Measurements from ENCODE around the gene CPNE5.

CPNE5 gene

GRCh38 chr6:36862164-36862847 lies 23.1 kb upstream of the CPNE5 start:
- intact Hi-C loops (cut with DNase I), result no loop called here
- peak in 1 of 42 donors; percentile 27 for DNase-seq

GRCh38 chr6:36860126-36860525 lies 20.9 kb upstream of the CPNE5 start:
- intact Hi-C loops (cut with DNase I), result no loop called here
- peak in 1 of 42 donors; percentile 4 for DNase-seq

GRCh38 chr6:36858407-36858981 lies 19.2 kb upstream of the CPNE5 start:
- intact Hi-C loops (cut with DNase I), result no loop called here
- DNase-seq, result peak in 28 of 42 donors; percentile 28 to 86 (median 58)

- peak in 1 of 42 donors; percentile 15 for DNase-seq
- intact Hi-C loops (cut with DNase I), result no loop called here
These were observed 18.1 kb upstream of the CPNE5 start for GRCh38 chr6:36857325-36857724.

GRCh38 chr6:36856277-36856676 lies 17.0 kb upstream of the CPNE5 start:
- peak in 1 of 42 donors; percentile 28 for DNase-seq
- intact Hi-C loops (cut with DNase I), result no loop called here

GRCh38 chr6:36855750-36856149 lies 16.5 kb upstream of the CPNE5 start:
- DNase-seq, result peak in 3 of 42 donors; percentile 13 to 20 (median 18)
- intact Hi-C loops (cut with DNase I), result no loop called here

GRCh38 chr6:36853325-36853724 lies 14.1 kb upstream of the CPNE5 start:
- intact Hi-C loops (cut with DNase I), result loop anchor here (5.0 kb wide), 1 partner anchor 86 kb away; no protein-coding TSS in a partner anchor
- DNase-seq, result peak in 4 of 42 donors; percentile 26 to 33 (median 28)

GRCh38 chr6:36852481-36853147 lies 13.4 kb upstream of the CPNE5 start:
- DNase-seq, result peak in 2 of 42 donors; percentile 6 to 13
- intact Hi-C loops (cut with DNase I), result loop anchor here (5.0 kb wide), 1 partner anchor 85 kb away; no protein-coding TSS in a partner anchor

GRCh38 chr6:36851626-36852025 lies 12.4 kb upstream of the CPNE5 start:
- DNase-seq, result peak in 1 of 42 donors; percentile 12
- intact Hi-C loops (cut with DNase I), result loop anchor here (5.0 kb wide), 1 partner anchor 84 kb away; no protein-coding TSS in a partner anchor

GRCh38 chr6:36851149-36851614 lies 11.9 kb upstream of the CPNE5 start:
- DNase-seq, result peak in 31 of 42 donors; percentile 36 to 87 (median 66)
- intact Hi-C loops (cut with DNase I), result loop anchor here (5.0 kb wide), 1 partner anchor 84 kb away; no protein-coding TSS in a partner anchor

GRCh38 chr6:36850021-36850420 lies 10.8 kb upstream of the CPNE5 start:
- intact Hi-C loops (cut with DNase I), result loop anchor here (5.0 kb wide), 1 partner anchor 83 kb away; no protein-coding TSS in a partner anchor
- DNase-seq, result peak in 1 of 42 donors; percentile 13

- intact Hi-C loops (cut with DNase I), result no loop called here
- DNase-seq, result peak; percentile 41 to 88 (median 74)
These were observed 9.6 kb upstream of the CPNE5 start for GRCh38 chr6:36848658-36849441.

- intact Hi-C loops (cut with DNase I), result no loop called here
- no peak for DNase-seq
These were observed 8.7 kb upstream of the CPNE5 start for GRCh38 chr6:36847991-36848390.

- no peak for DNase-seq
- intact Hi-C loops (cut with DNase I), result no loop called here
These were observed 7.9 kb upstream of the CPNE5 start for GRCh38 chr6:36847152-36847551.

GRCh38 chr6:36845233-36845632 lies 6.0 kb upstream of the CPNE5 start:
- intact Hi-C loops (cut with DNase I), result no loop called here

GRCh38 chr6:36844232-36845170 lies 5.3 kb upstream of the CPNE5 start:
- intact Hi-C loops (cut with DNase I), result no loop called here
- DNase-seq, result no peak

More at GRCh38 chr6:36845233-36845632, 6.0 kb upstream of the CPNE5 start:
- no peak for DNase-seq

GRCh38 chr6:36843170-36843569 lies 3.9 kb upstream of the CPNE5 start:
- no peak for DNase-seq
- intact Hi-C loops (cut with DNase I), result no loop called here

GRCh38 chr6:36841756-36842155 lies 2.5 kb upstream of the CPNE5 start:
- DNase-seq, result no peak
- intact Hi-C loops (cut with DNase I), result no loop called here

Data from head of caudate nucleus (tissue), 42 donors.